GM23248 (cell line): Measurements from ENCODE around the gene PIP5K1B.

Experiments used
- EZH2 ChIP-seq: fragments of 200-600 bp; sonication (generic); IDR thresholded peaks from 2 replicates; pipeline ENCODE4 v1.6.1; 2018; ENCODE audit warnings: antibody characterized with exemption, mild to moderate bottlenecking; ENCODE audit not compliant: insufficient read depth, poor library complexity, severe bottlenecking
- EZH2phosphoT487 ChIP-seq: fragments of 200-600 bp; sonication (generic); IDR thresholded peaks from 2 replicates; pipeline ENCODE4 v1.6.1; 2018; ENCODE audit warnings: antibody characterized with exemption, moderate library complexity, mild to moderate bottlenecking, low read depth; ENCODE audit not compliant: insufficient read depth

DNA sequence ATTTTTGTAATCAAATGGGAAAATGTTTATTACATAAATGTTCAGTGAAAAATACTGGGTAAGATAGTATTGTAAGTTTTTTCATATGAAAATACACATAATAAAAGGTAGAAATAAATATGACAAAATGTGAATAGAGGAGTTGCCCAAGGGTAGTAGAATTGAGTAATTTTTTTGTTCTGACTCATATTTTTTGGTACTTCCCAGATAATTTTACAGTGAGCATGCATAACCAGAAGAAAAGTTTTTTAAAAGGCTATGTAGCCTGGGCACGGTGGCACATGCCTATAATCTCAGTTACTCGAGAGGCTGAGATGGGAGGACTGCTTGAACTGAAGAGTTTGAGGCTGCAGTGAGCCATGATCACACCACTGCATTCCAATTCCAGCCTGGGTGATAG is 116.9 kb downstream of the PIP5K1B start:
- TF ChIP-seq EZH2: no peak
- TF ChIP-seq EZH2phosphoT487: no peak
